ENCODE data around the gene GRK1.

- TF ChIP-seq CTCF (IDR thresholded peaks at IDR 0.05; ENCODE audit: low read depth, low read length) (no peak), POLR2A (IDR thresholded peaks at IDR 0.05; ENCODE audit: extremely low read depth, insufficient read length) (no peak)
These were observed 12.9 kb upstream of the GRK1 start for GRCh38 chr13:113654175-113654560.

Data from NB4 (cell line).